ENCODE results near the gene PNPLA7.
"Not testable (repeated sequence)": the region's sequence is repeated elsewhere in the genome, so short reads cannot be mapped to it uniquely, and the experiment has no call there.

The PNPLA7 gene

GRCh38 chr9:137421838-137422603 is 128.2 kb downstream of the PNPLA7 start:
- peaks cover 24% of the 10 kb centered on the region for H3K27me3 Mint-ChIP-seq
- no peak for DNase-seq
- H3K4me3 Mint-ChIP-seq: peak overlapping the region; percentile 86
- no peaks in the 10 kb centered on the region for H3K9me3 Mint-ChIP-seq
- H3K27ac Mint-ChIP-seq: peak overlapping the region; percentile 60
- CTCF ChIA-PET: interaction anchor here (1.0 to 1.7 kb wide), 3 partner anchors 10 to 40 kb away, joined by 3 to 6 read pairs (median 4); no protein-coding TSS in a partner anchor
- H3K4me1 Mint-ChIP-seq: peaks cover 16% of the 10 kb centered on the region
- peaks cover 5% of the 10 kb centered on the region for H3K36me3 Mint-ChIP-seq

GRCh38 chr9:137417161-137418021 is 132.8 kb downstream of the PNPLA7 start:
- no peak overlapping the region for H3K27ac Mint-ChIP-seq
- H3K4me3 Mint-ChIP-seq: peak overlapping the region; percentile 68
- DNase-seq: peak; percentile 35
- CTCF ChIA-PET: no interaction called here
- H3K27me3 Mint-ChIP-seq: no peaks in the 10 kb centered on the region
- peaks cover 19% of the 10 kb centered on the region for H3K4me1 Mint-ChIP-seq
- no peaks in the 10 kb centered on the region for H3K9me3 Mint-ChIP-seq
- H3K36me3 Mint-ChIP-seq: peaks cover 4% of the 10 kb centered on the region

- CTCF ChIA-PET: no interaction called here
- DNase-seq: no peak
Measured at GRCh38 chr9:137416563-137417151, 133.5 kb downstream of the PNPLA7 start.

GRCh38 chr9:137416006-137416562 is 134.1 kb downstream of the PNPLA7 start:
- no peak for DNase-seq
- peaks cover 3% of the 10 kb centered on the region for H3K27me3 Mint-ChIP-seq
- H3K27ac Mint-ChIP-seq: no peak overlapping the region
- H3K36me3 Mint-ChIP-seq: no peaks in the 10 kb centered on the region
- peaks cover 9% of the 10 kb centered on the region for H3K4me1 Mint-ChIP-seq
- H3K9me3 Mint-ChIP-seq: no peaks in the 10 kb centered on the region
- CTCF ChIA-PET: no interaction called here
- no peak overlapping the region for H3K4me3 Mint-ChIP-seq

More at GRCh38 chr9:137416563-137417151, 133.5 kb downstream of the PNPLA7 start:
- H3K4me3 Mint-ChIP-seq: peak overlapping the region; percentile 28
- H3K36me3 Mint-ChIP-seq: no peaks in the 10 kb centered on the region
- peaks cover 12% of the 10 kb centered on the region for H3K4me1 Mint-ChIP-seq
- H3K9me3 Mint-ChIP-seq: no peaks in the 10 kb centered on the region
- no peak overlapping the region for H3K27ac Mint-ChIP-seq
- H3K27me3 Mint-ChIP-seq: no peaks in the 10 kb centered on the region

GRCh38 chr9:137415451-137415850 is 134.8 kb downstream of the PNPLA7 start:
- no peak overlapping the region for H3K27ac Mint-ChIP-seq
- CTCF ChIA-PET: interaction anchor here (0.6 kb wide), 1 partner anchor 80 kb away, joined by 3 read pairs; no protein-coding TSS in a partner anchor
- peaks cover 10% of the 10 kb centered on the region for H3K4me1 Mint-ChIP-seq
- no peak for DNase-seq
- H3K4me3 Mint-ChIP-seq: no peak overlapping the region
- H3K9me3 Mint-ChIP-seq: no peaks in the 10 kb centered on the region
- peaks cover 9% of the 10 kb centered on the region for H3K27me3 Mint-ChIP-seq
- no peaks in the 10 kb centered on the region for H3K36me3 Mint-ChIP-seq

- Mint-ChIP-seq H3K27ac (no peak overlapping the region), H3K36me3 (no peaks in the 10 kb centered on the region), H3K4me3 (no peak overlapping the region), H3K9me3 (no peaks in the 10 kb centered on the region), H3K27me3 (peaks cover 31% of the 10 kb centered on the region), H3K4me1 (peaks cover 9% of the 10 kb centered on the region)
- CTCF ChIA-PET: no interaction called here
- DNase-seq: no peak
Measured at GRCh38 chr9:137412431-137412830, 137.8 kb downstream of the PNPLA7 start.

- Mint-ChIP-seq H3K27ac (no peak overlapping the region), H3K36me3 (no peaks in the 10 kb centered on the region), H3K9me3 (no peaks in the 10 kb centered on the region), H3K4me1 (peaks cover 9% of the 10 kb centered on the region), H3K4me3 (no peak overlapping the region), H3K27me3 (peaks cover 36% of the 10 kb centered on the region)
- peak; percentile 54 for DNase-seq
- CTCF ChIA-PET: interaction anchor here (1.0 kb wide), 1 partner anchor 125 kb away, joined by 3 read pairs; no protein-coding TSS in a partner anchor
Measured at GRCh38 chr9:137411645-137412380, 138.4 kb downstream of the PNPLA7 start.

GRCh38 chr9:137411260-137411644 is 138.9 kb downstream of the PNPLA7 start:
- CTCF ChIA-PET: interaction anchor here (1.0 kb wide), 1 partner anchor 124 kb away, joined by 3 read pairs; no protein-coding TSS in a partner anchor
- Mint-ChIP-seq H3K4me3 (no peak overlapping the region), H3K27me3 (peaks cover 39% of the 10 kb centered on the region), H3K9me3 (no peaks in the 10 kb centered on the region), H3K36me3 (no peaks in the 10 kb centered on the region), H3K4me1 (peaks cover 9% of the 10 kb centered on the region), H3K27ac (no peak overlapping the region)
- DNase-seq: no peak

GRCh38 chr9:137410891-137411249 is 139.3 kb downstream of the PNPLA7 start:
- CTCF ChIA-PET: interaction anchor here (1.0 kb wide), 1 partner anchor 124 kb away, joined by 3 read pairs; no protein-coding TSS in a partner anchor
- H3K9me3 Mint-ChIP-seq: no peaks in the 10 kb centered on the region
- no peak overlapping the region for H3K4me3 Mint-ChIP-seq
- H3K4me1 Mint-ChIP-seq: peaks cover 10% of the 10 kb centered on the region
- no peak for DNase-seq
- H3K27me3 Mint-ChIP-seq: peaks cover 42% of the 10 kb centered on the region
- H3K27ac Mint-ChIP-seq: no peak overlapping the region
- H3K36me3 Mint-ChIP-seq: no peaks in the 10 kb centered on the region

GRCh38 chr9:137410236-137410890 is 139.8 kb downstream of the PNPLA7 start:
- H3K27ac Mint-ChIP-seq, H3K4me3 Mint-ChIP-seq: not testable (repeated sequence)

More at GRCh38 chr9:137410236-137410890, 139.8 kb downstream of the PNPLA7 start:
- H3K27me3 Mint-ChIP-seq: peaks cover 47% of the 10 kb centered on the region
- not testable (repeated sequence) for H3K36me3 Mint-ChIP-seq, DNase-seq, H3K9me3 Mint-ChIP-seq
- H3K4me1 Mint-ChIP-seq: peaks cover 10% of the 10 kb centered on the region
- CTCF ChIA-PET: interaction anchor here (0.9 to 2.2 kb wide), 2 partner anchors 108 to 124 kb away, joined by 5 to 7 read pairs; partner anchors contain the start of gene NRARP

Measured in activated naive CD4-positive, alpha-beta T cell treated with anti-CD3 and anti-CD28 coated beads, Interleukin-2, amount 10 ng/mL, durations not matched to agents 7 days and 5 days (primary cell).